SK-N-SH (cell line): Measurements from ENCODE around the gene ARL6IP4.

Experiments used
- CTCF ChIP-seq: fragments of 200-600 bp; sonication (generic); IDR thresholded peaks from 2 replicates; pipeline ENCODE4 v1.6.1; 2017; ENCODE audit warnings: antibody characterized with exemption, mild to moderate bottlenecking, moderate library complexity
- EP300 ChIP-seq, 2 experiments: IDR thresholded peaks; 2 replicates each; pipeline versions ENCODE4 v1.4.0 to v1.6.1; 2012; ENCODE audit warnings: borderline replicate concordance in 1 of 2, low read depth in 1 of 2, low read length in 1 of 2
- SIN3A ChIP-seq: IDR thresholded peaks from 2 replicates; pipeline ENCODE4 v1.6.1; 2012; ENCODE audit warnings: low read depth, mild to moderate bottlenecking, low read length, moderate library complexity, borderline replicate concordance
- TCF12 ChIP-seq: IDR thresholded peaks from 2 replicates; pipeline ENCODE4 v1.4.0; 2012
- TEAD4 ChIP-seq: IDR thresholded peaks from 2 replicates; pipeline ENCODE4 v1.4.0; 2012; ENCODE audit warnings: mild to moderate bottlenecking, borderline replicate concordance; ENCODE audit not compliant: insufficient read depth

DNA sequence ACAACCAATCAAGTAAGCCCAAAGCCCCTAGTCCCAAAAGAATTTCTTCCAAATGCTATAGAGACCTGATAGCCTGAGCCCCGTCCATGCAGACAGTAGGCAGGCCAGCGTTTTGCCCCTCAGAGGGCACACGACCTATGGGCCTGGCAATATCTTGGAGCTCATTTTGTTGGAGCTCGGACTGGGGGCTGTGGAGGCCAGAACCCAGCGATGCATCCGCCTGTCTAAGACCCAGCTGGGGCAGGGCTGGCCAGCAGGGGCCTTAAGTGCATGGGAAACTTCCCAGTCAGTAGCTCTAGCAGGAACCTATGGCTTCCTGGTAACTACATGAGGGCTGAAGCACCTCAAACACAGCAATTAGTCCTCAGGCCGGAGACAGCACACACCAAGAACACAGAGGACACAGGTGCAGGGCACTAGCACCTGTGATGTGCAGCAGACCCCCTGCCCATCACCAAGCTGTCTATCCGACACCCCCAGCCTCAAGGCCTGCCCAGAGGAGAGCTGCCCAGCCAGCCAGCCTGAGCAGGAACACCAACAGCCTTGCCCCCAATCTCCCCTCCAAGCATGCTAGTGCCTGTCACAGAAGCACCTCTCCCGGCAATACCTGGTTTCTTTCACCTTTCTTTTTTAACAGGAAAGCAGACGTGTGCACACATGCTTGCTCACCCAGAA, 50.8 kb downstream of the ARL6IP4 start:
- TF ChIP-seq CTCF (no peak), EP300 (IDR thresholded peaks at IDR 0.05; ENCODE audit: borderline replicate concordance in 1 of 2, low read depth in 1 of 2, low read length in 1 of 2) (no peak), TCF12 (no peak), SIN3A (no peak), TEAD4 (no peak)
